ENCODE measurements around the gene CBL.
"Not testable (repeated sequence)": the region's sequence is repeated elsewhere in the genome, so short reads cannot be mapped to it uniquely, and the experiment has no call there.

CBL gene

DNA sequence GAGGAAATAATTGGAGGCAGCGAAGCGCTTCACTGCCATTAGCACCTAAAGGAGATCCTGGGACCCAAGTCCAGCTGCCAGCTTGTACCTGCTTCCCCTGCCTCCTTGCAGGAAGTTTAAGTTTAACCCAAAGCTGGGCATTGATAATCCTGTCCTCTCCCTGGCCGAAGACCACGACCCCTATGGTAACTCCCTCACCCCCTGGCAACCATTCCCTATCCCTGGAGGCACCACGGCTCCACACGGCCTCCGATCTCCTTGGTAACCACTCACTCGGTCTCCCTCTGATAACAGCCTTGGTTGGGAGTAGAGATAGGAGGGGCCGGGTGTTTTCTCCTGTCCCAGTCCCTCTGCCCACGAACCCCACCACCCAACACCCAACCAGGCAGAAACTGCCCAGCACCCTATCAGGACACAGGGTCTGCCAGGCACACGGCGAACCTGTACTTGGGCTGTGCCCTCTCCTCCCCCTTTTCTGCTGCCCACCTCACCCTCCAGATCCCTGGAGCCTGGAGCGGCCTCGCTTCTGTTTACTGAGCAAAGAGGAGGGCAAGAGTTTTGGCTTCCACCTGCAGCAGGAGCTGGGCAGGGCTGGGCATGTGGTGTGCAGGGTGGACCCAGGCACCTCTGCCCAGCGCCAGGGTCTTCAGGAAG lies 20.0 kb upstream of the CBL start:
- no peak for DNase-seq

GRCh38 chr11:119187123-119187892 lies 18.8 kb upstream of the CBL start:
- no peak for DNase-seq

- DNase-seq, result no peak
These were observed 18.1 kb upstream of the CBL start for GRCh38 chr11:119188067-119188466.

- DNase-seq, result no peak
These were observed 17.3 kb upstream of the CBL start for GRCh38 chr11:119188887-119189286.

DNA sequence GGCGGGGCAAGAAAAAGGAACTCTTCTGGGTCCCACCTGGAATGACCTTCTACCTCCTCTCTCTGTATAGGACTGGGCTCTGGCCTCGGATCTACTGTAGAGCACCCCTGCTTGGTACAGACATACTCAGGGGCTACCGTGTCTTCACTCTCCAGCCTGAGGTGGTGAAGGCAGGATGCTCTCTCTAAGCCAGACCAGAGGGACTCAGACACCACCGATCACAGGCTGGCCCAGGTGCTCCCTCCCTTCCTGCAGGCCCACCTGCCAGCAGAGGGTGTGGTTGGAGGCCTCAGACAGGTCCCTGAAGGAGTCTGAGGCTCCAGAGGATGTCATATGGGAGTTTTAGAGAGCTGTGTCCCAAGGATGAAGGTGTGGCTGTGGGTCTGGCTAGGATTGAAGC lies 16.7 kb upstream of the CBL start:
- peak; percentile 8 for DNase-seq

- no peak for DNase-seq
These were observed 15.6 kb upstream of the CBL start for GRCh38 chr11:119190531-119190930.

GRCh38 chr11:119191265-119191664 lies 14.9 kb upstream of the CBL start:
- not testable (repeated sequence) for DNase-seq

DNA sequence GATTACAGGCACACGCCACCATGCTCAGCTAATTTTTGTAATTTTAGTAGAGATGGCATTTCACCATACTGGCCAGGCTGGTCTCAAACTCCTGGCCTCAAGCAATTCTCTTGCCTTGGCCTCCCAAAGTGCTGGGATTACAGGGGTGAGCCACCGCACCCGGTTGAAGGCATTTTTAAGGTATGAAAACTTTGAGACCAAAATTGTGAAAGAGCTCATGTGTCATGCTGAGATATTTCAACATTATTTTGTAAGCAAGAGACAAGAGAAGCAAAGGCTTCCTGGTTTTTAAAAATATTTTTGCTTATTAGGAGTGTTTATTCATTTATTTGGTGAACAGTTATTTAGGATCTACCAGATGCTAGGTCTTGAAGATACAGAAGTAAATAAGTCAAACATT lies 14.0 kb upstream of the CBL start:
- no peak for DNase-seq

- no peak for DNase-seq
These were observed 13.1 kb upstream of the CBL start for GRCh38 chr11:119193001-119193400.

DNA sequence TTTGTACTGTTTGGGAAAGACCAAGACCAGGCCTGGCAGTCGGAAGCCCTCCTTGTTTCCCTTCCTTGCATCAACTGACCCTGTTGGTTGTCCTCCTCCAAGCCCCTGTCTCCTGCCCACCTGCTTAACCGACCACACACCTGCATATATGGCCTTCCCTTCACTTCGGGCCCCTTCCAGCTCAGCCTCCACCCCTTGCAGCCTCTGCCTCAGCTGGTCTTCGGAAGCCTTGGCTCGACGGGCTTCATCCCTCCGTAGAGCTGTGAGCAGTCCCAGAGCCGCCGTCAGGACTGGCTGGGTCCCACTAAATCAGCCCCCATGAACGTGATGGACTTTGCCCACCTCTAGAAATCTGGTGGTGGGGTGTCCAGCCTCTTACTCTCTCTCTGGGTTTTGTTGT lies 12.5 kb upstream of the CBL start:
- no peak for DNase-seq

- no peak for DNase-seq
These were observed 11.2 kb upstream of the CBL start for GRCh38 chr11:119194811-119195440.

- no peak for DNase-seq
These were observed 10.5 kb upstream of the CBL start for GRCh38 chr11:119195680-119196079.

DNA sequence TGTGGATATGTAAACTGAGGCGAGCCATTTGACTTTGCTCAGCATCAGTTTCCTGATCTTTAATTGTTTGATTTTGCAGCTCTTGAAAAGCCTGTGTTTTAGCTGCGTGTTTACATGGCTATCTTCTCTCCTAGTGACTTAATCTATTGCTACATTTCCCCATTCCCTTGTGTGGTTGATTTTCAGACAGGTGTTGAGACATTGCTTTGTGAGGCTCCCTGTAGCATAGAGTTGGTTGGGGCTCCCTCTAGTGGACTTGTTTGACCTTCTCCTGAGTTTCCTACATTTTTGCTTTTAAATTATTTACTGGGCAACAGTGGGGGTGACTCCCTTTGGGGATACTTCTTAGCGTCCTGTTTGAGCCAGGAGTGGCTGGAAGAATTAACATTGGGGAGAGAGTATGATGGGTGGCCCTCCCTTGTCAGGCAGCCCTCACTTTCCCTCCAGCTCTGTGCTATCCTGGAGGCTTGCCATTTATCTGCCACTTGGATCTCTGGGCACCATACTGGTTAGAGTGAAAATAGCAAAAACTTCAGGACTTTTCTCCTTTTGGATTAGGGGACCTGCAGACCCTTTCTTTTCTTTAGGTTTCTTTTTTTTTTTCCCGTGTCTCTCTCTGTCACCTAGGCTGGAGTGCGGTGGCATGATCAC lies 9.2 kb upstream of the CBL start:
- DNase-seq, result peak; percentile 81

- DNase-seq, result no peak
These were observed 7.2 kb upstream of the CBL start for GRCh38 chr11:119198925-119199324.

- not testable (repeated sequence) for DNase-seq
These were observed 4.9 kb upstream of the CBL start for GRCh38 chr11:119201236-119201635.

DNA sequence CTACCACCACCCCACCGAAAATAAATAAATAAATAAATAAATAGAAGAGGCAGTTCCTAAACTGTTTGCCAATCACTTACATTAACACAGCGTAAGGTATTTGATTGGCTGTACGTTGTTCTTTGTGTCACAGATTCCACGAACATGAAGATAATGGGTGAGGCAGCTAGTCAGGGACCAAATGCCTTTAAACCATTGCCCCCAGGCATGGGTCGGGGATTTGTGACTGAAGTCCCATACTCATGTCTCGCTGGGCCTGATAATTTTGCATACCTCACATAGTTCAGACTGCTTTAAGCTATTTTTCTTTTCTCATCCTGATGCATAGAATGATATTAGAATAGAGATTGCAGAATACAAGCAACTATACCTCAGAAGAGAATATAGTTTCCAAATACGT lies 3.6 kb upstream of the CBL start:
- no peak for DNase-seq

- DNase-seq, result no peak
These were observed 2.1 kb upstream of the CBL start for GRCh38 chr11:119204066-119204465.

DNA sequence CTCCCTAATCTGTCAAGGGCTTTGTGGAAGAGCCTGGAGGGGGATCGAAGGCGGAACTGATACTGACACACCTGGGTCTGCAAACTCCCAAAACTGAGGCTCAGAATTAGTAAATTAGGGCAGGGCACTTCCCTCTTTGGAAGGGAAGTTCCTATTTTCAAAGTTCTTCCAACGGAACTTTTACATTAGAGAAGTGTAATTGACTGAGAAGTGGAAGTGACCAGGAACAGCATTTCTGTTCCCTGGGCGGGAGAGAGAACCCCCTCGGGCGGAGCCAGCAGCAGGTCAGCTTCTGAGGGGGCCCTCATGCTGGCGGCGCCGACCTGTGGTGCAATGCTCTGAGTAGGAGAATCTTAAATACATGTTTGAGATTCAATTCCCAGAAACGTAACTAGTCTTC lies 1.1 kb upstream of the CBL start:
- DNase-seq, result peak; percentile 39

- peak; percentile 29 for DNase-seq
These were observed 624 bp downstream of the CBL start for GRCh38 chr11:119206511-119207414.

- no peak for DNase-seq
These were observed 1.3 kb downstream of the CBL start for GRCh38 chr11:119207415-119207960.

DNA sequence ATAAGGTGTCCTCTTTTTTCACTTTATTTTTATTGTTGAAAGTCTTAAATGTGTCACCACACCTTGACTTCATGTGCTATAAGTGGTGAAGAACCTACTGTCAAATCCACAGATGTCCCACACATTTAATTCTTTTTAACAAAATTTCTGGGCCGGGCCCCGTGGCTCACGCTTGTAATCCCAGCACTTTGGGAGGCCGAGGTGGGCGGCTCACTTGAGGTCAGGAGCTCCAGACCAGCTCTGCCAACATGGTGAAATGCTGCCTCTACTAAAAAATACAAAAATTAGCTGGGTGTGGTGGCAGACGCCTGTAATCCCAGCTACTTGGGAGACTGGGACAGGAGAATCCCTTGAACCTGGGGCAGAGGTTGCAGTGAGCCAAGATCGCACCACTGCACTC lies 3.0 kb downstream of the CBL start:
- DNase-seq, result no peak

DNA sequence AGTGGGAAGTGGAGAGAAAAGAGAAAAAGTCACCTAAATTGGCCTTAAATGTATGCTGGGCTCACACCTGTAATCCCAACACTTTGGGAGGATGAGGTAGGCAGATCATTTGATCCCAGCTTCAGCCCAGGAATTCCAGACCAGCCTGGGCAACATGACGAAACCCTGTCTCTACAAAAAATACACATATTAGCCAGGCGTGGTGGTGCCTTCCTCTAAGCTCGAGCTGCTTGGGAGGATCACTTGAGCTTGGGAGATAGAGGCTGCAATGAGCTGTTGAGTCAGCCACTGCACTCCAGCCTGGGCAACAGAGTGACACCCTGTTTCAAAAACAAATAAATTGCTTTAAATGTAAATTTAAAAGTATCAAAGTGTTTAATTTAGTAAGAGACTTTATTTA lies 3.9 kb downstream of the CBL start:
- DNase-seq, result no peak

All from RPMI8226 (cell line).